HepG2 (cell line): Measurements from ENCODE around the gene CD68. TPM values are rescaled to one million over a fixed set of nuclear protein-coding genes. Genes with fewer than 3 reads are reported as not detected.

Source experiments
- EEA1 ChIP-seq: sonication (generic); formaldehyde crosslinking; IDR thresholded peaks from 2 replicates; pipeline ENCODE4 v1.5.1; 2020; ENCODE audit warnings: mild to moderate bottlenecking, missing genetic modification reagents, borderline replicate concordance
- NFIB ChIP-seq: sonication (generic); formaldehyde crosslinking; IDR thresholded peaks from 2 replicates; pipeline ENCODE4 v1.9.0; 2021; ENCODE audit warnings: missing genetic modification reagents, mild to moderate bottlenecking, borderline replicate concordance
- RXRA ChIP-seq: sonication (generic); formaldehyde crosslinking; IDR thresholded peaks from 2 replicates; pipeline ENCODE4 v1.5.1; 2020; ENCODE audit warnings: missing genetic modification reagents
- SATB2 ChIP-seq: sonication (generic); formaldehyde crosslinking; IDR thresholded peaks from 2 replicates; pipeline ENCODE4 v1.5.0; 2020; ENCODE audit warnings: missing genetic modification reagents
- ZNF292 ChIP-seq: sonication (generic); formaldehyde crosslinking; IDR thresholded peaks from 2 replicates; pipeline ENCODE4 v1.8.1; 2022; ENCODE audit warnings: mild to moderate bottlenecking, low read depth, missing genetic modification reagents, borderline replicate concordance
- ZNF33B ChIP-seq: sonication (generic); formaldehyde crosslinking; IDR thresholded peaks from 2 replicates; pipeline ENCODE4 v1.5.1; 2020; ENCODE audit warnings: mild to moderate bottlenecking, missing genetic modification reagents
- ZNF496 ChIP-seq: sonication (generic); formaldehyde crosslinking; IDR thresholded peaks from 2 replicates; pipeline ENCODE4 v1.8.1; 2023; ENCODE audit warnings: mild to moderate bottlenecking, moderate library complexity, missing genetic modification reagents; ENCODE audit not compliant: insufficient replicate concordance
- ZNF564 ChIP-seq: sonication (generic); formaldehyde crosslinking; IDR thresholded peaks from 2 replicates; pipeline ENCODE4 v1.8.1; 2023; ENCODE audit warnings: mild to moderate bottlenecking, missing genetic modification reagents
- polyA plus RNA-seq, 8 experiments: library from polyadenylated mRNA; depleted of rRNA in 3 of 8; stranded (reverse) in 7 of 8; unstranded in 1 of 8; fragments of >200 nt; fragmentation: Illumina TruSeq in 4 of 8; extraction: Trizol in 4 of 8; gene quantifications; 2 replicates each; pipeline versions ENCODE4 v1.2.1 to v1.2.3, GENCODE V29; 2011 to 2016; ENCODE audit warnings: low read depth in 4 of 8, missing spikeins in 1 of 8, mixed read lengths in 1 of 8; ENCODE audit not compliant: insufficient read depth in 1 of 8
- total RNA-seq, 5 experiments: library from RNA; depleted of rRNA; stranded (reverse); fragments of >200 nt; fragmentation: Illumina TruSeq; extraction: Trizol; gene quantifications; 2 replicates each; pipeline ENCODE4 v1.2.3, GENCODE V29; 2016; ENCODE audit warnings: low read depth in 1 of 5
- TF ChIP-seq, protein P1 (sequence below): sonication (generic); formaldehyde crosslinking; IDR thresholded peaks from 2 replicates; pipeline ENCODE4 v1.8.1; 2023; ENCODE audit warnings: mild to moderate bottlenecking, inconsistent platforms, moderate library complexity, missing genetic modification reagents, borderline replicate concordance
- TF ChIP-seq, protein P2 (sequence below): sonication (generic); formaldehyde crosslinking; IDR thresholded peaks from 2 replicates; pipeline ENCODE4 v1.5.1; 2020; ENCODE audit warnings: mild to moderate bottlenecking, missing genetic modification reagents, moderate library complexity
- TF ChIP-seq, protein P3 (sequence below), 2 experiments: sonication (generic) in 1 of 2; formaldehyde crosslinking in 1 of 2; IDR thresholded peaks; 2 replicates each; pipeline versions ENCODE4 v1.4.0 to v1.6.1; 2016 to 2020; ENCODE audit warnings: borderline replicate concordance in 1 of 2, low read depth in 1 of 2, mild to moderate bottlenecking in 1 of 2, missing genetic modification reagents in 1 of 2
- TF ChIP-seq, protein P4 (sequence below): fragments of 450-650 bp; IDR thresholded peaks from 2 replicates; pipeline ENCODE4 v1.6.1; 2017

The CD68 gene
- total and polyA plus RNA-seq, 2 of the 13 experiments (the other 11 are each of a cell fraction or from before 2014, with no cell fraction given): 10.3 to 104 TPM

DNA sequence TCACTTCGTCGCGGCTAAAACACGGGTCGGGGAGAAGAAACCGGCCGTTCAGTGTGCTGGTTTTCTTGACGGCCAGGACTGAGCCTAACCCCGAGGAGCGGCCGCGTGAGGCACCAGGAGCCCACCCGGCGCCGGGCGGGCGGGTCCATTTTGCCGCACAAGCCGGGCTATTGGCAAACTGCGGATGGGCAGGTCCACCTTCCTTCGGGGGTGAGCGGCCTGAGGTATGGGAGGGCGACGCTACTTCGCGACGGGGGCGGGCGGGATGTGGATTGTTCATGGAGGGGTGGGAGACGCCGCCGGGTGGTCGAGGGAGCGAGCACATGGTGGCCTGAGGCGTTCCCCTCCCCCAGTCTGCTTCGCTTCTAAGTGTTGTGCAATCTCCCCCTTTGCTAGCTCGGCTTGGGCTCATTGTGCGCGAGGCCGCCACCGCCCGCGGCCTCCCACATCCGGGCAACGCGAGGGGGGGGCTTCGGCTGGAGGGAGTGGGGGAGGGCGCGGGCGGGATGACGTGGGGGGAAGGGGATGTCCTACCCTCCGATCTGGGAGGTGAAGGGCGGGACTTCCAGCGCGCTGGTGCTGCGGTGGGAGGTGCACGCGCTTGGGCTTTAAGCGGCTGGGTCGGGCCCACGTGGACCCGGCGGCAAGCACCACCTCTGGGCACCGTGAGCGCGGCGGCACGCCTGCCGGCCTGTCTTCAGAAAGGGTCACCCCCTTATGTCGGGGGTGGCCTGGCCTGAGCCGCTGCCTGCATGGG, 5.9 kb upstream of the CD68 start (continued):
- TF ChIP-seq, protein P1, sequence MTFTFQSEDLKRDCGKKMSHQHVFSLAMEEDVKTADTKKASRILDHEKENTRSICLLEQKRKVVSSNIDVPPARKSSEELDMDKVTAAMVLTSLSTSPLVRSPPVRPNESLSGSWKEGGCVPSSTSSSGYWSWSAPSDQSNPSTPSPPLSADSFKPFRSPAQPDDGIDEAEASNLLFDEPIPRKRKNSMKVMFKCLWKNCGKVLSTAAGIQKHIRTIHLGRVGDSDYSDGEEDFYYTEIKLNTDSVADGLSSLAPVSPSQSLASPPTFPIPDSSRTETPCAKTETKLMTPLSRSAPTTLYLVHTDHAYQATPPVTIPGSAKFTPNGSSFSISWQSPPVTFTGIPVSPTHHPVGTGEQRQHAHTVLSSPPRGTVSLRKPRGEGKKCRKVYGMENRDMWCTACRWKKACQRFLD (CRISPR knock-in tag): no peak
- TF ChIP-seq ZNF564 (no peak), EEA1 (CRISPR knock-in tag) (no peak; the same call in 1 of the 2 replicates), SATB2 (no peak), RXRA (peak; percentile 67), NFIB (CRISPR knock-in tag) (no peak), ZNF496 (CRISPR knock-in tag) (no peak), ZNF292 (CRISPR knock-in tag) (no peak), ZNF33B (CRISPR knock-in tag) (no peak)
- TF ChIP-seq, protein P2, sequence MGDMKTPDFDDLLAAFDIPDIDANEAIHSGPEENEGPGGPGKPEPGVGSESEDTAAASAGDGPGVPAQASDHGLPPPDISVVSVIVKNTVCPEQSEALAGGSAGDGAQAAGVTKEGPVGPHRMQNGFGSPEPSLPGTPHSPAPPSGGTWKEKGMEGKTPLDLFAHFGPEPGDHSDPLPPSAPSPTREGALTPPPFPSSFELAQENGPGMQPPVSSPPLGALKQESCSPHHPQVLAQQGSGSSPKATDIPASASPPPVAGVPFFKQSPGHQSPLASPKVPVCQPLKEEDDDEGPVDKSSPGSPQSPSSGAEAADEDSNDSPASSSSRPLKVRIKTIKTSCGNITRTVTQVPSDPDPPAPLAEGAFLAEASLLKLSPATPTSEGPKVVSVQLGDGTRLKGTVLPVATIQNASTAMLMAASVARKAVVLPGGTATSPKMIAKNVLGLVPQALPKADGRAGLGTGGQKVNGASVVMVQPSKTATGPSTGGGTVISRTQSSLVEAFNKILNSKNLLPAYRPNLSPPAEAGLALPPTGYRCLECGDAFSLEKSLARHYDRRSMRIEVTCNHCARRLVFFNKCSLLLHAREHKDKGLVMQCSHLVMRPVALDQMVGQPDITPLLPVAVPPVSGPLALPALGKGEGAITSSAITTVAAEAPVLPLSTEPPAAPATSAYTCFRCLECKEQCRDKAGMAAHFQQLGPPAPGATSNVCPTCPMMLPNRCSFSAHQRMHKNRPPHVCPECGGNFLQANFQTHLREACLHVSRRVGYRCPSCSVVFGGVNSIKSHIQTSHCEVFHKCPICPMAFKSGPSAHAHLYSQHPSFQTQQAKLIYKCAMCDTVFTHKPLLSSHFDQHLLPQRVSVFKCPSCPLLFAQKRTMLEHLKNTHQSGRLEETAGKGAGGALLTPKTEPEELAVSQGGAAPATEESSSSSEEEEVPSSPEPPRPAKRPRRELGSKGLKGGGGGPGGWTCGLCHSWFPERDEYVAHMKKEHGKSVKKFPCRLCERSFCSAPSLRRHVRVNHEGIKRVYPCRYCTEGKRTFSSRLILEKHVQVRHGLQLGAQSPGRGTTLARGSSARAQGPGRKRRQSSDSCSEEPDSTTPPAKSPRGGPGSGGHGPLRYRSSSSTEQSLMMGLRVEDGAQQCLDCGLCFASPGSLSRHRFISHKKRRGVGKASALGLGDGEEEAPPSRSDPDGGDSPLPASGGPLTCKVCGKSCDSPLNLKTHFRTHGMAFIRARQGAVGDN (CRISPR knock-in tag): peak; percentile 89
- TF ChIP-seq, protein P3, sequence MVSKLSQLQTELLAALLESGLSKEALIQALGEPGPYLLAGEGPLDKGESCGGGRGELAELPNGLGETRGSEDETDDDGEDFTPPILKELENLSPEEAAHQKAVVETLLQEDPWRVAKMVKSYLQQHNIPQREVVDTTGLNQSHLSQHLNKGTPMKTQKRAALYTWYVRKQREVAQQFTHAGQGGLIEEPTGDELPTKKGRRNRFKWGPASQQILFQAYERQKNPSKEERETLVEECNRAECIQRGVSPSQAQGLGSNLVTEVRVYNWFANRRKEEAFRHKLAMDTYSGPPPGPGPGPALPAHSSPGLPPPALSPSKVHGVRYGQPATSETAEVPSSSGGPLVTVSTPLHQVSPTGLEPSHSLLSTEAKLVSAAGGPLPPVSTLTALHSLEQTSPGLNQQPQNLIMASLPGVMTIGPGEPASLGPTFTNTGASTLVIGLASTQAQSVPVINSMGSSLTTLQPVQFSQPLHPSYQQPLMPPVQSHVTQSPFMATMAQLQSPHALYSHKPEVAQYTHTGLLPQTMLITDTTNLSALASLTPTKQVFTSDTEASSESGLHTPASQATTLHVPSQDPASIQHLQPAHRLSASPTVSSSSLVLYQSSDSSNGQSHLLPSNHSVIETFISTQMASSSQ (IDR thresholded peaks at IDR 0.05; ENCODE audit: low read depth): no peak
- TF ChIP-seq, protein P3 (CRISPR knock-in tag; IDR thresholded peaks at IDR 0.05; ENCODE audit: borderline replicate concordance): no peak
- TF ChIP-seq, protein P4, sequence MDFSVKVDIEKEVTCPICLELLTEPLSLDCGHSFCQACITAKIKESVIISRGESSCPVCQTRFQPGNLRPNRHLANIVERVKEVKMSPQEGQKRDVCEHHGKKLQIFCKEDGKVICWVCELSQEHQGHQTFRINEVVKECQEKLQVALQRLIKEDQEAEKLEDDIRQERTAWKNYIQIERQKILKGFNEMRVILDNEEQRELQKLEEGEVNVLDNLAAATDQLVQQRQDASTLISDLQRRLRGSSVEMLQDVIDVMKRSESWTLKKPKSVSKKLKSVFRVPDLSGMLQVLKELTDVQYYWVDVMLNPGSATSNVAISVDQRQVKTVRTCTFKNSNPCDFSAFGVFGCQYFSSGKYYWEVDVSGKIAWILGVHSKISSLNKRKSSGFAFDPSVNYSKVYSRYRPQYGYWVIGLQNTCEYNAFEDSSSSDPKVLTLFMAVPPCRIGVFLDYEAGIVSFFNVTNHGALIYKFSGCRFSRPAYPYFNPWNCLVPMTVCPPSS: no peak
